ENCODE data around the gene CGNL1. TPM values are rescaled to one million over a fixed set of nuclear protein-coding genes. Genes with fewer than 3 reads are reported as not detected.

The CGNL1 gene
- total and polyA plus RNA-seq, 10 of the 15 experiments (the other 5 are each of a cell fraction or from before 2014, with no cell fraction given): under 0.01 to 0.27 (median 0.04) TPM; not detected in 3

DNA sequence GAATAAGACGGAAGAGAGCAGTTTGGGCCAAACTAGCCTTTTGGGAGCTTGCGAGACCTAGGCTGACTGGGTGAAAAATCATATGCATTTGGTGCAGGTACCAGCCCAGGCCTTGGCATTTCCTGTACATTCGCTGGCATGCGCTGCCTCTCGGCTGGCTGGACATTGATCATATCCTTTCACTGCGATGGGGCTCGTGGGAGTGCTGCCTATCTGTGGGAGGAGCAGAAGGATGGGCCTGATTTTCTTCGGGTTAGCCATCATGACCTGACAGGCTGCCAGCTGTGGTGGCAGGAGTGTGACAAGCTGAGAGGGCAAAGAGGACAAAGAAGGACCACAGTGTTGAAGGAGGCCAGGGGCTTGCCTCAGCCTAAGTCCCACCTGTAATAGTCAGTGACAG is 14.3 kb downstream of the CGNL1 start (continued):
- no peak for TF ChIP-seq ZNF384 (IDR thresholded peaks at IDR 0.05; ENCODE audit: borderline replicate concordance, low read depth, low read length)
- no peak for TF ChIP-seq SREBF2 (IDR thresholded peaks at IDR 0.05; ENCODE audit: low read length)
- TF ChIP-seq, protein P1, sequence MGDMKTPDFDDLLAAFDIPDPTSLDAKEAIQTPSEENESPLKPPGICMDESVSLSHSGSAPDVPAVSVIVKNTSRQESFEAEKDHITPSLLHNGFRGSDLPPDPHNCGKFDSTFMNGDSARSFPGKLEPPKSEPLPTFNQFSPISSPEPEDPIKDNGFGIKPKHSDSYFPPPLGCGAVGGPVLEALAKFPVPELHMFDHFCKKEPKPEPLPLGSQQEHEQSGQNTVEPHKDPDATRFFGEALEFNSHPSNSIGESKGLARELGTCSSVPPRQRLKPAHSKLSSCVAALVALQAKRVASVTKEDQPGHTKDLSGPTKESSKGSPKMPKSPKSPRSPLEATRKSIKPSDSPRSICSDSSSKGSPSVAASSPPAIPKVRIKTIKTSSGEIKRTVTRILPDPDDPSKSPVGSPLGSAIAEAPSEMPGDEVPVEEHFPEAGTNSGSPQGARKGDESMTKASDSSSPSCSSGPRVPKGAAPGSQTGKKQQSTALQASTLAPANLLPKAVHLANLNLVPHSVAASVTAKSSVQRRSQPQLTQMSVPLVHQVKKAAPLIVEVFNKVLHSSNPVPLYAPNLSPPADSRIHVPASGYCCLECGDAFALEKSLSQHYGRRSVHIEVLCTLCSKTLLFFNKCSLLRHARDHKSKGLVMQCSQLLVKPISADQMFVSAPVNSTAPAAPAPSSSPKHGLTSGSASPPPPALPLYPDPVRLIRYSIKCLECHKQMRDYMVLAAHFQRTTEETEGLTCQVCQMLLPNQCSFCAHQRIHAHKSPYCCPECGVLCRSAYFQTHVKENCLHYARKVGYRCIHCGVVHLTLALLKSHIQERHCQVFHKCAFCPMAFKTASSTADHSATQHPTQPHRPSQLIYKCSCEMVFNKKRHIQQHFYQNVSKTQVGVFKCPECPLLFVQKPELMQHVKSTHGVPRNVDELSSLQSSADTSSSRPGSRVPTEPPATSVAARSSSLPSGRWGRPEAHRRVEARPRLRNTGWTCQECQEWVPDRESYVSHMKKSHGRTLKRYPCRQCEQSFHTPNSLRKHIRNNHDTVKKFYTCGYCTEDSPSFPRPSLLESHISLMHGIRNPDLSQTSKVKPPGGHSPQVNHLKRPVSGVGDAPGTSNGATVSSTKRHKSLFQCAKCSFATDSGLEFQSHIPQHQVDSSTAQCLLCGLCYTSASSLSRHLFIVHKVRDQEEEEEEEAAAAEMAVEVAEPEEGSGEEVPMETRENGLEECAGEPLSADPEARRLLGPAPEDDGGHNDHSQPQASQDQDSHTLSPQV (IDR thresholded peaks at IDR 0.05): no peak

DNA sequence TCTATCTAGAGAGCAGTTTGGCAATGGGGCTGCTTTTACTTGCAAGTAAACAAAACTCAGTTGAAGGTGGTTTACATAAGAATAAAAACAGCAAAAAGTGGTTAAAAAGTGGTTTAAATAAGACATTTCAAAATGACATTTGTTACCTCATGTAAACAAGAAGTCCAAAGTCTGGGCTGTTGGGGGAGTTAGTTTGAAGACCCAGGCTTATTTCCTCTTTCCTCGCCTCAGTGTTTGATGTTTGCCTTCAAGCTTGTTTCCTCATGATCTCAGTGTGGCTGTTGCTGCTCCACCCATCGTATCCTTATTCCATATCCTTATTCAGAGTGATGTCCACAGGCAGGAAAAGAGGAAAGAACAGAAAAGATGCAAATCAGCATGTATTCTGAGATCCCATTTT is 15.2 kb downstream of the CGNL1 start:
- 22% methylated on average over 2 of the region's 2 CpGs for WGBS (ENCODE audit: insufficient coverage, insufficient replicate concordance, low lambda C conversion rate, missing lambda C conversion rate)
- Histone ChIP-seq H3K9me3 (replicated peaks; ENCODE audit: control insufficient read depth, insufficient read depth, low read length) (no peaks in the 10 kb centered on the region), H3K27me3 (replicated peaks in 1 of 2; ENCODE audit: control insufficient read depth in 2 of 2, insufficient read depth in 2 of 2, low read length in 1 of 2) (peaks cover 0 to 2% of the 10 kb centered on the region in 2 experiments; a peak in 1 of 4 replicates), H3K27ac (ENCODE audit: control insufficient read depth, insufficient read depth) (no peak overlapping the region), H3K4me2 (ENCODE audit: control insufficient read depth, insufficient read depth) (no peak overlapping the region), H3K79me2 (ENCODE audit: control insufficient read depth, insufficient read depth, low read length) (no peaks in the 10 kb centered on the region), H4K20me1 (ENCODE audit: control insufficient read depth, insufficient read depth) (no peaks in the 10 kb centered on the region), H3K36me3 (ENCODE audit: control insufficient read depth in 2 of 2, insufficient read depth in 2 of 2, low read length in 1 of 2) (no peaks in the 10 kb centered on the region), H3K9ac (ENCODE audit: control insufficient read depth, insufficient read depth, low read length) (no peak overlapping the region), H3K4me1 (ENCODE audit: control insufficient read depth, insufficient read depth, low read length) (no peaks in the 10 kb centered on the region), H3K4me3 (no peak overlapping the region), H2AFZ (ENCODE audit: control insufficient read depth, low read depth, low read length) (no peak overlapping the region)
- ChIA-PET RAD21 (ENCODE audit: unreplicated experiment) (no interaction called here), POLR2A (no interaction called here), CTCF (no interaction called here), SMC1A (ENCODE audit: uncharacterized antibody, unreplicated experiment) (no interaction called here)
- ATAC-seq: no peak
- intact Hi-C loops (cut with micrococcal nuclease; ENCODE audit: unreplicated experiment): no loop called here
- no peak for DNase-seq (ENCODE audit: low read depth, low spot score)
- in situ Hi-C loops (cut with MboI): no loop called here
- no peak for FAIRE-seq
- TF ChIP-seq RAD21 (IDR thresholded peaks at IDR 0.05; ENCODE audit: insufficient read depth, low read depth, low read length) (no peak), NFXL1 (IDR thresholded peaks at IDR 0.05; ENCODE audit: borderline replicate concordance) (no peak), MXI1 (IDR thresholded peaks at IDR 0.05; ENCODE audit: low read depth, low read length) (no peak), KLF5 (IDR thresholded peaks at IDR 0.05; ENCODE audit: partially characterized antibody) (no peak)
- no TSS peak for BruUV-seq (replicated peaks)

All from GM12878 (cell line).